ENCODE data around the gene NR1H4.
"Not testable (repeated sequence)": the region's sequence is repeated elsewhere in the genome, so short reads cannot be mapped to it uniquely, and the experiment has no call there.

NR1H4 gene

DNA sequence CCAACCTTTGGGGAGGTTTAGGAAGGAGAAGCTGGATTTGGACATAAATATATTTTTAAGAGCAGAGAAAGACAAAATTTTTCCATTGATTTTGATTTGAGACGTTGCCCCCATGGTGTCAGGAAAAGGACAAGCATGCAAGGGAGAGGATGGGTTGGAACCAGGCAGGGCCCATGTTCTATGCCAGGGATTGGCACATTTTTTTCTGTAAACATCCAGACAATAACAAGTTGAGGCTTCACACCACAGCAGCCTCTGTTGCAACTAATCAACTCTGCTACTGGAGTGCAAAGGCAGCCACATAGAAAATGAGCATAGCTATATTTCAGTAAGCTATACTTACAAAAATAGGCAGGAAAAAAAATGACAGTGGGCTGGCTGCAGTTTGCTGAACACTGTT, 44.7 kb downstream of the NR1H4 start:
- no peak for FAIRE-seq

DNA sequence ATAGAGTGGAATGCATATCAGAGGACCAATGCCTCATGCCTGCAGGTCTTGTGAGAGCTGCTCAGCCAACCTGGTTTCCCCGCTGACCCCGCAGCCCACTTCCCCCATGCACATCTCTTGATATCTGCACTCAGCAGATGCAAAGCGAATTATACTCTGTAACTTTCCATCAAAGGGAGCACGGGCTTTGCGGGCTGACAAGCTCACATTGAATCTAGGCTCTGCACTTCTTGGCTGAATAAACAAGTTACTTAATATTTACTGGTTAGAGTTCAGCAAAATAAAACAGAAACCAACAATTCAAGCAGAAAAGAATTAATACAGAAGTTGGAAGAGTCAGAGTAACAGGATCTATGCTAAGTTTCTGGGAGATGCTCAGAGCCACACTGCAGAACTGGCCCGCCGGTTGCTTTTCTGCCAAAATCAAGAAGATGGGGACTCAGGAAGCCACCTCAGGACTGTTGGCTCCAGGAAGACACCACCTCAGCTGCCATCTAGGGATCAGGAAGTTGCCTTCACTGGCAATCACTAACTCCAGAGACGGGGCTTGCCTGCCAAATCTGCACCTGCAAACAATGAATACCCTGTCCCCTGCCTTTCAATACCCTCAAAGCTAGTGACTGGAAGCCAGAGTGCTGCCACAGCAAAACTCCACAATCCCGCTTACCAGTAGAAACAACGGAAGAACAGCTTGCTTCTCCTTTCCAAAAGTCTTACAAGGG, 46.5 kb downstream of the NR1H4 start:
- FAIRE-seq = no peak

DNA sequence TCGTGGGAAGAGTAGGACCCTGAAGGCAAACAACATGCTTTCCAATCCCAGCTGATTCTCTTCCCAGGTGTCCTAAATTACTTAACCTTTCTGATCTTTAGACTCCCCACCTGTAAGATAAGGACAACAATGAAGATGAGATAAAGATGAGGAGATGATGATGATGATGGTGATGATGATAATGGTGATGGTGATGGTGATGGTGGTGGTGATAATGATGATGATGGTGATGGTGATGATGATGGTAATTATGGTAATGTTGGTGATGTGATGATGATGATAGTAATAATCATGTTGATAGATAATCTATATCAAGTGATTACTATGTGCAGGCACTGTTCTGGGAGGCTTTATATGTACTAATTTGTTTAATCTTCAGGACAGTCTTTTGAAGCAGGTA, 48.3 kb downstream of the NR1H4 start:
- no peak for FAIRE-seq

DNA sequence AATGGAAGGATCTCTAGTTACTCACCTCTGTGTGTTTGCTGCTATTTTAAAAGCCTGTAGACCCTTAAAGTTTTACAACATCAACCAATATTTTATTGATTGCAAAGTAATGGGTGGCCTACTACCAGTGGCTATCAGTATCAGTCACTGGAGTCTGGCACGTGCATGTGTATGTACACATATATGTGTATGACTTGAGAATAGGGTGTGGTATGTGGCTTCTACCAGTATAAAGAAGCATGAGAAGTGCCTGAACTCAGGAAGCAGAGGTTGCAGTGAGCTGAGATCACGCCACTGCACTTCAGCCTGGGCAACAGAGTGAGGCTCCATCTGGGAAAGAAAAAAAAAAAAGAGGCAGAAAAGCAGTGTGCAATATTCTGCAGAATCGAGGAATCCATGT, 54.4 kb downstream of the NR1H4 start:
- no peak for FAIRE-seq

DNA sequence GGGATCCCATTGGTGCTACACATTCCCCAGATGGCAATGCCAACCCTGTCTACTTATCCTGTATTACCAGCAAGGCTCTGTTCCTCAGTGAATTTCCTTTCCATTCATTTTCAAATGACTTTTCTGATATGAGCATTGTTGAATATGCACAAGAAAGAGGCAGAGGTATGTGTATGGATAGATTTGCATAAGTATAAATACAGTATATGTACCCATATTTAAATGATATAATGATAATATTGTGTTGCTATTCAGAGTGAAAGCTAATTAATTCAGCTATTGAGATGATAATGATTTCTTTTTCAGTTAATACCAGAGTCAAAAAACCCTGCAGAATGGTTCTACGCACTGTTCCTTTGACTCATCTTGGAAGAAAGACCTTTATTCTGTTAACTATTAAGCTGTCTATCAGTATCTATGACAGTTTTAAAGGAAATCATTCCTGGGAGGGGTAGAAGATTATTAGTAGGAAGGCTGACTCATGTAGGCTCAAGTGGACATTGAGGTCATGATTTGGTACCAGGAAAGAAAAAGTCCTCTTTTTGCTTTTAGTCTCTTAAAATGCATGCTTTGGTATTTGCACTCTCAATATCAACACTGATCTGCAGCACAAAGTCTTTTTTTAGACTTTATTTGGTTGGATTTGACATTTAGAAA, 54.9 kb downstream of the NR1H4 start:
- FAIRE-seq = no peak

DNA sequence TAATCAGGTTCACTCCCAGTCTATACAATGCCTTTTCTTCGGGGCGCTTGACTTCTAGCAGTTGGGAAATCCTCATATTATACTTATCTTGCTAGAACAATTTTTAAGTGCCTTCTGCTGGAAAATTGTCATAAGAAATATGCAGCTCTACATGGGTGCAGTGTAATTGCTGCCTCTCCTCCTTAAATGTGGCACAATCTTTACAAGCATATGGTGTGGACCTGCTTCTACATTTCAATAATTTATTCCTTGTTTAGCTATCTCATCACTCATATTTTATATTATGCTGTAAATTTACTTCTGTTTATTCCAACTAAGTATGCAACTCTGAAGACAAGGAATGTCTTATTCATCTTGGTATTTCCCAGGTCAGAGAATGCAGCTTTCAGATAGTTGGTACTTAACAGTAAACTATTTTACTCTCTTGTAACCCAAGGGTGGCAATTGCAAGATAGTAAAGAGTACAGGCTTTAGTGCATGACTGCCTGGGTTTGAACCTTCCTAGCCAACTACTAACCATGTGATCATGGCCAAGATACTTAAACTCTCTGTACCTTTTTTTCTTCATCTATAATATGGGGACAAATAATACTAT, 56.2 kb downstream of the NR1H4 start:
- no peak for FAIRE-seq

DNA sequence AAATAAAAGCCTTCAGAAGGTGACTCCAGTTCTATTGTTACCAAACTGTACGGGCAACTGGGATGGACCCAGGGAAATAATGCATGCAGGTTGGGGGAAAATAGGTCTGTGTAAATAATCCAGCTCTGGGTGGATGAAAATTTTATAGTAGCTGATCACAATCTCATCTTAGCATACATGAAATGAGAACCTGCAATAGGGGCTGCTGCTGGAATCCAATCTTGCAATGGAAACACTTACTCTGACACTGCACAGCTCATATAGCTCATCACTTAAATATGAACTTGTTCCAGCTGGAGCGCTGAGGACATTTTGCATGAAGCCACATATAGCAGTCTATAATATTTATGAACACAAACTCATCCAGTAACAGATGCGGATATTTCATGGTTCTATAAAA, 59.7 kb downstream of the NR1H4 start:
- FAIRE-seq = no peak

DNA sequence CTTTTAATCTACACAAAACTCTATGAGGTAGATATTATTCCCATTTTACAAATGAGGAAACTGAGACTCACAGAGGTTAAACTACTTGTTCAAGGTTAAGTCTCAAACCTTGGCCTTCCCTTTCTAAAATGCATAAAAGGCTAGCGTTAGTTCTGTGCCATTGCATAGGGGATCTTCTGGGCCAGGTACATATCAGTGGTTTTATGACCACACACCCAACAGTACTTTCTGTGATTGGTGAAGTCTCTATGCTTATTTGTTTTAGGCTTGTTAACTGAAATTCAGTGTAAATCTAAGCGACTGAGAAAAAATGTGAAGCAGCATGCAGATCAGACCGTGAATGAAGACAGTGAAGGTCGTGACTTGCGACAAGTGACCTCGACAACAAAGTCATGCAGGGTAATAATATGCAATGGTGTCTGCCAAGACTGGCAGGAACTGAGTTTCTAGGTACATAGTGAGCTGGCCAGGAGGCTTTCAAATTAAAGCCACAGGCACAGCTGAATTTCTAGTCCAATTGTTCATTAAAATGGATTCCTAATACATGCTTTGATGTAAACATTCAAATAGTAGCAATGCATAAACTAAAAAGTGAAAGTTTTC, 61.1 kb downstream of the NR1H4 start:
- FAIRE-seq = no peak

DNA sequence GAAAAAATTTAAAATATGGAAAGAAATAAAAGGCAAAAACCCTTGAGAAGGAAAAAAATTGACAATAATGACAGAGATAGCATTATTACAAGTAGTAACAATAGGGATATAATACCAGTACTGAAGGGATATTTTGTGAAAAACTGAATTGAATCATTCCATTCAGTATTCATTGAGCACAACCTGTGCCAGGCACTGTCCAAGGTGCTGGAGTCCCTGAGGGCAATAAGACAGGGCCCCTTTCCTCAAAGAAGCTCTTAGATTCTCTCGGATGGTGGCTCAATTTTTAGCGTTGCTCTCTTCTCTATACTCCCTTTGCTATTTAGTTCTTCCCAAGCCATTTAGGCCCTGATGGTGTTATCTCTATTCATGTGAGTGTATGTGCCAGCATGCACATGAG, 65.5 kb downstream of the NR1H4 start:
- FAIRE-seq = no peak

DNA sequence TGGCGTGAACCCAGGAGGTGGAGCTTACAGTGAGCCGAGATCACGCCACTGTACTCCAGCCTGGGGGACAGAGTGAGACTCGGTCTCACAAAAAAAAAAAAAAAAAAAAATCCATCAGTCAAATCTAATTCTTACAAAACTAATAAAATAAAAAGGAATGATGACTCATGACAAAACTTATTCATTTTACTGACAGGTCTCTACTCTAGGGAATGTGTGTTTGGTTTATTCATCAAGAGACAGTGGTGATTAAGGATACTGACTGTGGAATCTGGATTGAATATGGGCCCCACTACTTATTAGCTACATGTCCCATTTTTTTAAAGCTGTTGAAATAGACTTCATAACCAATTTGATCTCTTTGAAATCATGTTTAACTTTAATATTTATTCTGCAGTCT, 70.5 kb downstream of the NR1H4 start:
- no peak for FAIRE-seq

DNA sequence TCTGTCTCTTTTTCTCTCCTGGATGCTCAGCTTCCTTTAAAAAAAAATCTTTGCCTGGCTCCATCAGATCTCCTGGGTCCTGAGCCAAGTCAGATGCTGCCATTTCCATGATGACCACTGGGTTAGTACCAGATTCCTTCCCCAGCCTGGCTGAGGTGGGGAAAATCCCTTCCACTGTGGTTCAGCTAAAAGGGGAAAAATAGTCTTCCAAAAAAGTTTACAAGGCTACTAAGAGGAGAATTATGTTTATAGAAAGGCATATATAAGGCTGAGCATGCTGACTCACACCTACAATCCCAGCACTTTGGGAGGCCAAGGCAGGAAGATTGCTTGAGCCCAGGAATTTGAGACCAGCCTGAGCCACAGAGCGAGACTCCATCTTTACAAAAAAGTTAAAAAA, 71.4 kb downstream of the NR1H4 start:
- FAIRE-seq = no peak

DNA sequence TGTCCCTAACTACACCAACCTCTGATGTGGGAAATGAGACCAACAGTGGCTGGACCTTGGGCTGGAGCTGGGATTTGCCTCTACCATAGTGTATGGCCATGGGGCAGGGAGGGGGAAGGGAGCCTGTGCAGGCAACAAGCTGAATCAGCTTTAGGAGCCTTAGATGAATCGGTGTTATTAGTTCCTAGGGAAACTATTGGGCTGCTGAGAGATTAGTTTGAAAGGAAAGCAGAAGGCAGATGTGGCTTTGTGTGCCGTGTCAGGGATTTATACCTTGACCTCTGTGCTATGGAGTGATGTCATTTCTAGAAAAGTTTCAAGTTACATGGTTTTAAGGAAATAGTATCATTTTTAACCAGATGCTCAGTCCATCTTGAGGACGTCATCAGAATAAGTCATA, 80.3 kb downstream of the NR1H4 start:
- no peak for FAIRE-seq

DNA sequence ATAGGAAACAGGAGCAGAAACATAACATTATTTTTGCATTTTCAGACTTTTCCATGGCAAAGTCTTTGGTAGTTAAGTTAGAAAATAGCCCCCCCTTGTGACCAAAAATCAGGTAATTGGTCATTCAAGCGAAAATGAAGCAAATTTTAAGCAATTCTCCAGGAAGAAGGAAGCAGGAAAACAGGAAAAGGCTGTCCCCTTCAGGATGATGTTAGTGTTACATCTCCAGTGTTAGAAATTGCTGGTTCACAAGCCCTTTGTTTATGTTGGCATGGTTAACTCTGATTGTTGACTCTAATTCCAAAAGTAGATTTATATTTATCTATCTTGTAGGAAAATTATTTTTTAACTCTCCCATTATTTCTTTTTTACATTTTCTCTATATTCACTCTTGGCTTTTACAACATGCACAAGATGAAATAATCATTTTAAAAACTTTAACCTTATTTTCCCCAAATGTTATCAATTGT, 81.0 kb downstream of the NR1H4 start:
- peak; percentile 99 for FAIRE-seq

DNA sequence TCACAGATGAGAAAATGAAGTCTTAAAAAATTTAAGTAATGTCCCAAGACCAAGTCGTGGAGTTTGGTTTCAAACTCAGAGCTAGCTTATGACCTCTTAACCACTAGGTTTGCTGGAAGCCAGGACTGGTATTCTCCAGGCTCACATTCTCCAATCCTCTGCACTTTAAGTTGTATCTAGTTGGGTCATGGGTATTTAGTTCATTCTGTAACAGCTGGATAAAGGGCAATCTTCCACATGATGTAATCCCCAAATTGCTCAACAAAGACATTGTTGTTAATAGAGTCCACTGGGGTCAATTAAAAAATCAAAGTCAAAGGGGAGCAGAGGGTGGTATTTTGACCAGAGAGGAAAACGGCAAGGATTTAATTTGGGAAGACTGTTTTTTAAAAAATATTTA, 82.1 kb downstream of the NR1H4 start:
- no peak for FAIRE-seq

DNA sequence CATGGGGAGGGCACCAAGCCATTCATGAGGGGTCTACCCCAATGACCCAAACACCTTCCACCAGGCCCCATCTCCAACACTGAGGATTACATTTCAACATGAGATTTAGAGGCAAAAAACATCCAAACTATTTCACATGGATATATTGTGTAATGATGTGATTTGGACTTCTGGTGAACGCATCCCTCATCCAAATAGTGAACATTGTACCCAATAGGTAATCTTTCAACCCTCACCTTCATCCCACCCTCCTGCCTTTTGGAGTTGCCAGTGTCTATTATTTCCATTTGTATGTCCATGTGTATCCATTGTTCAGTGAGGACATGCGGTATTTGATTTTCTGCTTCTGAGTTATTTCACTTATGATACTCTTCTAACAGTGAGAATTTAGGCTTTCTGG, 83.7 kb downstream of the NR1H4 start:
- FAIRE-seq = no peak

DNA sequence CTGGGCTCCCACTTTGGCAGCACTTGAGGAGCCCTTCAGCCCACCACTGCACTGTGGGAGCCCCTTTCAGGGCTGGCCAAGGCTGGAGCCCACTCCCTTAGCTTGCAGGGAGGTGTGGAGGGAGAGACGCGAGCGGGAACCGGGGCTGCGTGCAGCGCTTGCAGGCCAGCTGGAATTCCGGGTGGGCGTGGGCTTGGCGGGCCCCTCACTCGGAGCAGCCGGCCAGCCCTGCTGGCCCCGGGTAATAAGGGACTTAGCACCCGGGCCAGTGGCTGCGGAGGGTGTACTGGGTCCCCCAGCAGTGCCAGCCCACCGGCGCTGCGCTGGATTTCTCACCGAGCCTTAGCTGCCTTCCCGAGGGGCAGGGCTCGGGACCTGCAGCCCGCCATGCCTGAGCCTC, 85.6 kb downstream of the NR1H4 start:
- not testable (repeated sequence) for FAIRE-seq

DNA sequence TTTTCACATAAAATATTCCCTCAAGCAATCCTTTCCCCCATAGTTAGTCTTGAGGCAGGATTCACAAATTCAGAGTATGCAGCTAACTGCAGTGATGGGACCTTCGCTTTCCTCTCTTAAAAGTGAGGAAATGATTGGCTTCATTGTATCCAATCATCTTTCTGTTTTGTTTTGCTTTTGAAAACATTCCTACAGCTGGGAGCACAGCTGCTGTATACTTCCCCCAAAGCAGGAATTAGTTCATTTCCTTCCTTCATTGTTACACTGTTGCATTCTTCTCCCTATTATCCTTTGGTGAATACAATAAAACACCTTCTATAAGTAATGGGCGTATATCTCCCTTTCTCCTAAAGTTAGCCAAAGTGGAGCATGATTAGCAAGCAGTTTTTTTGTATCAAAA, 90.4 kb downstream of the NR1H4 start:
- FAIRE-seq = no peak

DNA sequence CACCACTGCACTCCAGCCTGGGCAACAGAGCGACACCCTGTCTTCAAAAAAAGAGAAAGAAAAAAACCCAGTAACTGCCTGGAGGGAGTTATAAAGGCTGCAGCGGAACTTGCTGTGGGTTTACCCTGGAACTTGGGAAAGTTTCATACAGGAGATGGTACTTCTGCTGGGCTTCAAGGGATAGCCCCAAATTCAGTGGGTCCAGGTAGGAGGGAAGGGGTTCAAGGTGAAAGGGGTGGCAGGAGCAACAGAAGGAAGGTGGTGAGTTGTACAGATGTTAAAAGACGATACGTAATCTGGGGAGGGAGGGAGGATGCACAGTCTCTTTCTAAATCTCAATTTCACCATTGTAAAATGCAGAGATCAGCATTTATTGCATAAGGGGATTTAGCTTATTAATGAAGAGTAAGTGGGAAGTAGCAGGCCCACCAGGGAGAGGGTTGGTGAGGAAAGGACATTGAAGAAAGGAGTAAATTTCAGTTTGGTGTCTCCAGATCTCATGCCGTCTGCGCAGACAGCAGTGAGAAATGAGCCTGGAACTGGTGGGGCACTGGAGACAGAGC, 91.3 kb downstream of the NR1H4 start:
- FAIRE-seq = no peak

DNA sequence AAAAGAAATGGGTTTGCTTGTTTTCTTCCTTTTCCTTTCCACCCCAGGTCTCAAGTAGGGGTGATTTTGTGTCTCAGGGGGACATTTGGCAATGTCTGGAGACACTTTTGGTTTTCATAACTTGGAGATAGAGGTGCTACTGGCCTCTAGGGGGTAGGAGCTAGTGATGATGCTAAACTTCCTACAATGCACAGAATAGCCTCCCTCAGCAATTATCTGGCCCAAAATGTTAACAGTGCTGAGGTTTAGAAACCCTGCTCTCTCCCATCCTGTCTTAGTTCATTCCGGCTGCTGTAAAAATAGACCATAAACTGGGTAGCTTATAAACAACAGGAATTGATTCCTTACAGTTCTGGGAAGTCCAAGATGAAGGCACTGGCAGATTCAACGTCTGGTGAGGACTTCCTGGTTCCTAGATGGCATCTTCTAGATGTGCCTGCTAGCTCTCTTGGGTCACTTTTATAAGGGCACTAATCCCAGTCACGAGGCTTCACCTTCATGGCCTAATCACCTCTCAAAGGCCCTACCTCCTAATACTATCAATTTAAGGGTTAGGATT, 92.4 kb downstream of the NR1H4 start:
- no peak for FAIRE-seq

DNA sequence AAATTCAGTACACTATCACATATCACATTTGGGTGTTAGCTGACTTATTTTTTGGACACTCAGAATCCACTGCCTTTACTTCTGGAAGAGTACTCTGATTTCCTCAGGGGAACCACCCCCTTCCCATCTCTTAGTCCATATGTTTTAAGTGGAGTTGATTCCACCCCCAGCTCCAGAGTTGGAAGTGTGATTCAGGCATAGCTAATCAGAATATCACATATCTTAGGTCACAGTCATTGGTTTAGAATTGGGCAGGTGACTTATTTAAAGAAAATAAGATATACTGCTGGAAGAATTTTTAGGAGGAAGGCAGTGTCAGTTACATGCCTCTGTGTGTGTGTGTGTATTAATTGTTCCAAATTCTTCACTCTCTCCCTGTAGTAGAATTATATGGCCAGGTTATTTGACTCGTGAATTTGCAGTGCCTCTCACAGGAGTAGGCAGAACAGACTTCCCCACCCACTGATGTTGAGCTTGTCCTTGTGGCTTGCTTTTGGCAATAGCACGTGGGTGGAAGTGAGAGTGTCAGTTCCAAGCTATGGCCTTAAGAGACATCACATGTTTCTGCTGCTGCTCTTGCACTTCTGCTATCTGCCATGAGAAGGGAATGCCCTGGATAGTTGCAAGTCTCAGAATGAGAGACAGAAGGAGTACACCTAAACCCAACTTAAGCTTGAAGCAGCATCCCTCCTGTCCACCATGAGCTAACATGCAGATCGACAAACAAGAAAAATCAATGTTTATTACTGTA, 93.4 kb downstream of the NR1H4 start:
- FAIRE-seq = no peak

DNA sequence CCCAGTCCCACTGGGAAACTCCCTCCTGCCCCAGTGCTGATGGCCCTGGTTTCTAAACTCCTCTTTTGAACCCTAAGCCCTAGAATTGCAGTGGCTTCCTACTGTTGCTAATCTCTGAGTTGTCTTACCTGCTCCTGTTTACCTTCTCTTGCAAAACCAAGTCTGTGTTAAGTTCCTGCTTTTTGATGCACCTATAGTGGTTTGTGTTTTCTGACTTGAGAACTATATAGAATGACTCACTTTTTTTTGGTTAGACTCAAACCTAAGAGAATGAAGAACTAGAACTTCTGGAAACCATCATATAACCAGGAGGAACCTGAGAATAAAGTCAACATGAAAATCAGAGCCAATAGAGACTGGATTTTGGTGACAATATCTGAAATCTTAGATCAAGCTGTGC, 94.3 kb downstream of the NR1H4 start:
- no peak for FAIRE-seq

DNA sequence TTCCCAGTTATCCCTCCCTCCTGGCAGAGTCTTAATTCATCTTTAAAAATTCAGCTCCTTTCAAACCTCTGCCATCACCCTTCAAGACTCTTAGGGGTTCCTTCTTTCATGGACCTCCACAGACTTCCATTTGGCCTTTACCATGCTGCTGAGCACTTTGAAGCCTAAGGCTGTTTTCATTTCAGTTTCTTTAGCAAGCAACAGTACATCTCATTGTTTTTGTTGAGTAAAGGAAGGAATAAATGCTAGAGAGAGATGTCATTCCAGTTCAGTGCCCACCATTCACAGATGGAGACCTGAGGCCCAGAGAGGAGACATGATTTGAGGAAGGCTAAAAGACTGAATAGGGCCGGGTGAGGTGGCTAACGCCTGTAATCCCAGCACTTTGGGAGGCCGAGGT, 98.5 kb downstream of the NR1H4 start:
- no peak for FAIRE-seq
